B cell (primary cell): ENCODE results near the gene CSNK2B. TPM values are rescaled to one million over a fixed set of nuclear protein-coding genes. Genes with fewer than 3 reads are reported as not detected.

Experiments used
- ATAC-seq: fragments of 200-7000 bp; cut with Tn5 transposase; one replicate; pipeline ENCODE4 v1.10.0; 2021; ENCODE audit warnings: low read depth, mild to moderate bottlenecking, moderate number of reproducible peaks, moderate library complexity
- CTCF ChIA-PET: fragments of 350-600 bp; sonication (Branson Sonifier 250); formaldehyde crosslinking; loops from one replicate; lab custom pipeline; 2021; ENCODE audit warnings: antibody characterized with exemption, inconsistent platforms; lab: Charles Lee
- POLR2A ChIA-PET: fragments of 350-600 bp; sonication (Branson Sonifier 250); formaldehyde crosslinking; loops from one replicate; lab custom pipeline; 2021; ENCODE audit warnings: antibody characterized with exemption; lab: Charles Lee
- DNase-seq: peaks from one replicate; pipeline ENCODE4 v3.0.0; 2013
- H2AFZ ChIP-seq: 2 replicates; pipeline ENCODE4 v1.6.1; 2012; ENCODE audit warnings: mild to moderate bottlenecking, low read depth, low read length; ENCODE audit not compliant: insufficient read depth, poor library complexity, severe bottlenecking
- H3K27ac ChIP-seq, 2 donors: 1 replicate in 1 of 2; 2 replicates in 1 of 2; pipeline ENCODE4 v1.5.1; 2012 to 2013; ENCODE audit warnings: low read length in 2 of 2, mild to moderate bottlenecking in 2 of 2, moderate library complexity in 1 of 2
- H3K27me3 ChIP-seq, 4 experiments: fragments of 200-600 bp in 1 of 4; sonication (generic) in 1 of 4; replicated peaks in 1 of 4; 1 replicate in 2 of 4; 2 replicates in 2 of 4; pipeline versions ENCODE4 v1.6.1 to v1.7.0; 2013 to 2016; ENCODE audit warnings: low read length in 3 of 4, mild to moderate bottlenecking in 2 of 4, mixed read lengths in 1 of 4, moderate library complexity in 1 of 4; ENCODE audit not compliant: insufficient read depth in 4 of 4, control insufficient read depth in 3 of 4; ENCODE audit errors: control extremely low read depth in 1 of 4
- H3K36me3 ChIP-seq, 2 experiments: replicated peaks in 1 of 2; 1 replicate in 1 of 2; 2 replicates in 1 of 2; pipeline versions ENCODE4 v1.6.1 to v1.7.1; 2013; ENCODE audit warnings: low read length in 1 of 2; ENCODE audit not compliant: insufficient read depth in 2 of 2, control insufficient read depth in 1 of 2; ENCODE audit errors: control extremely low read depth in 1 of 2, extremely low read depth in 1 of 2
- H3K4me1 ChIP-seq, 2 donors: fragments of 200-600 bp in 1 of 2; sonication (generic) in 1 of 2; 1 replicate in 1 of 2; 2 replicates in 1 of 2; pipeline versions ENCODE4 v1.5.1 to v1.6.1; 2013 to 2017; ENCODE audit warnings: low read length in 2 of 2; ENCODE audit not compliant: control insufficient read depth in 2 of 2, insufficient read depth in 2 of 2
- H3K4me2 ChIP-seq: replicated peaks from 2 replicates; pipeline ENCODE3; 2012; ENCODE audit warnings: mild to moderate bottlenecking, low read depth, low read length; ENCODE audit not compliant: poor library complexity, severe bottlenecking
- H3K4me3 ChIP-seq, 5 experiments: fragments of 200-600 bp in 1 of 5; sonication (generic) in 1 of 5; 1 replicate in 3 of 5; 2 replicates in 2 of 5; pipeline versions ENCODE4 v1.5.1 to v1.7.0; 2011 to 2016; ENCODE audit warnings: low read length in 4 of 5, mild to moderate bottlenecking in 4 of 5, low read depth in 2 of 5, control low read depth in 1 of 5, moderate library complexity in 1 of 5; ENCODE audit not compliant: insufficient read depth in 1 of 5; ENCODE audit errors: control extremely low read depth in 1 of 5, extremely low read depth in 1 of 5
- H3K79me2 ChIP-seq: fragments of 200-600 bp; sonication (generic); one replicate; pipeline ENCODE4 v1.6.0; 2016; ENCODE audit warnings: low read length; ENCODE audit not compliant: control insufficient read depth, insufficient read depth
- H3K9ac ChIP-seq: fragments of 200-600 bp; sonication (generic); 2 replicates; pipeline ENCODE4 v1.6.1; 2017; ENCODE audit warnings: mild to moderate bottlenecking, low read length, moderate library complexity
- H3K9me3 ChIP-seq, 3 donors: one replicate each; pipeline versions ENCODE4 v1.6.1 to v1.7.1; 2013; ENCODE audit warnings: low read length in 2 of 3; ENCODE audit not compliant: control insufficient read depth in 2 of 3, insufficient read depth in 1 of 3; ENCODE audit errors: control extremely low read depth in 1 of 3
- H4K20me1 ChIP-seq: 2 replicates; pipeline ENCODE4 v1.6.0; 2012; ENCODE audit warnings: mild to moderate bottlenecking, low read length; ENCODE audit not compliant: insufficient read depth, control insufficient read depth, poor library complexity, severe bottlenecking
- H3K27ac Mint-ChIP-seq: one replicate; pipeline ENCODE4 v1.8.0; 2021; ENCODE audit warnings: mixed read lengths
- H3K27me3 Mint-ChIP-seq: one replicate; pipeline ENCODE4 v1.8.0; 2021; ENCODE audit warnings: mixed read lengths
- H3K4me1 Mint-ChIP-seq: one replicate; pipeline ENCODE4 v1.8.0; 2021; ENCODE audit warnings: mixed read lengths
- H3K4me3 Mint-ChIP-seq: one replicate; pipeline ENCODE4 v1.8.0; 2021; ENCODE audit warnings: mixed read lengths
- H3K9me3 Mint-ChIP-seq: one replicate; pipeline ENCODE4 v1.8.0; 2022; ENCODE audit warnings: mixed read lengths; ENCODE audit not compliant: insufficient read depth
- CTCF ChIP-seq: fragments of 200-600 bp; IDR thresholded peaks from one replicate; pipeline ENCODE4 v1.8.0; 2022; ENCODE audit warnings: antibody characterized with exemption, mild to moderate bottlenecking
- EZH2 ChIP-seq: IDR thresholded peaks from 2 replicates; pipeline ENCODE4 v1.6.1; 2012; ENCODE audit warnings: borderline replicate concordance, low read depth, mild to moderate bottlenecking, moderate library complexity, low read length; ENCODE audit not compliant: insufficient read depth, poor library complexity, severe bottlenecking
- WGBS: methylation state at CpG from one replicate; pipeline ENCODE4 v1.1.5; 2013; ENCODE audit warnings: missing lambda C conversion rate; ENCODE audit not compliant: insufficient coverage; 5-methylcytosine and 5-hydroxymethylcytosine counted together
- intact Hi-C: fragments of 100-400 bp; cut with micrococcal nuclease; formaldehyde crosslinking; loops from one replicate; pipeline ENCODE4 v1.10.0; 2022
- polyA plus RNA-seq: library from polyadenylated mRNA; depleted of rRNA; stranded (reverse); fragments of >200 nt; gene quantifications from 2 replicates; pipeline ENCODE4 v1.2.3, GENCODE V29; 2012
- total RNA-seq, 2 donors: library from RNA; stranded (reverse); fragments of 120-200 nt in 1 of 2; gene quantifications; 1 replicate in 1 of 2; 2 replicates in 1 of 2; pipeline versions ENCODE4 v1.2.3 to v1.2.4, GENCODE V29; 2013 to 2022

CSNK2B gene
- total and polyA plus RNA-seq, 2 donors (not counting 1 experiment from before 2014, with no cell fraction given) = 142 to 146 TPM

- intact Hi-C loops = loop anchor here (5.0 kb wide), 3 partner anchors 185 to 335 kb away; partner anchors contain the start of genes EHMT2, LSM2, NELFE and SKIC2
- Histone ChIP-seq H2AFZ (no peak overlapping the region), H4K20me1 (peaks cover 6% of the 10 kb centered on the region), H3K4me2 (peak overlapping the region; percentile 90), H3K9me3 (peaks cover 0 to 6% (median 0%) of the 10 kb centered on the region in 3 donors), H3K27ac (peak overlapping the region; percentile 97 to 99), H3K36me3 (peaks cover 7 to 46% of the 10 kb centered on the region in 2 experiments), H3K4me3 (peak overlapping the region in 2 of 5 experiments; percentile 84 to 89), H3K27me3 (no peaks in the 10 kb centered on the region), H3K4me1 (peaks cover 10 to 16% of the 10 kb centered on the region in 2 donors), H3K79me2 (peaks cover 21% of the 10 kb centered on the region), H3K9ac (peak overlapping the region; percentile 90)
- ATAC-seq (no peak), DNase-seq (no peak)
- no peaks in the 10 kb centered on the region for H3K9me3 Mint-ChIP-seq
- H3K4me1 Mint-ChIP-seq = peaks cover 25% of the 10 kb centered on the region
- no peak for TF ChIP-seq EZH2
- no peak for TF ChIP-seq CTCF
- peak overlapping the region; percentile 95 for H3K27ac Mint-ChIP-seq
- no peaks in the 10 kb centered on the region for H3K27me3 Mint-ChIP-seq
- WGBS = 30% methylated on average over 2 of the region's 4 CpGs
- CTCF ChIA-PET = interaction anchor here (0.8 to 2.3 kb wide), 6 partner anchors 14 to 71 kb away, joined by 3 to 11 read pairs (median 5); partner anchors contain the start of gene BAG6
- POLR2A ChIA-PET = interaction anchor here (0.6 to 1.7 kb wide), 5 partner anchors 17 to 62 kb away, joined by 3 to 12 read pairs (median 7); no protein-coding TSS in a partner anchor
- peak overlapping the region; percentile 86 for H3K4me3 Mint-ChIP-seq
These were observed 43.9 kb upstream of the CSNK2B start for GRCh38 chr6:31621991-31622390.

DNA sequence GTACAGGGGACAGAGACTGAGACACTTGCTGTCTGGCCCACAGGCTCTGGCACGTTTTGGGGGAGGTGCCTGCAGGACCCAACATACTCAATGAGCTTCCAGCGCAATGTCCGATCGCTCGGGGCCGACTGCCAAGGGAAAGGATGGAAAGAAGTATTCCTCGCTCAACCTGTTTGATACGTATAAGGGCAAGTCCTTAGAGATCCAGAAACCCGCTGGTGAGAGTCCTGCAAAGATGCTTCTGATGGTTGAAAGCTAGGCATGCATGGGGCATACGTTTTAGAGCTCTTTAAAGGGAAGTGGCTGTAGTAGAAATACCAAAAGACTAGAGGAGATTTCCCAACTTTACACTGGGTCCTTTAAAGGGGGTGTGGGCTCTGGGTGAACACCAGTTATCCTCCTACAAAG lies 43.2 kb upstream of the CSNK2B start:
- peaks cover 10% of the 10 kb centered on the region for H4K20me1 ChIP-seq
- ChIA-PET POLR2A (interaction anchor here (0.6 to 1.2 kb wide), 7 partner anchors 13 to 237 kb away, joined by 3 to 12 read pairs (median 4); no protein-coding TSS in a partner anchor), CTCF (interaction anchor here (0.6 to 2.3 kb wide), 8 partner anchors 24 to 483 kb away, joined by 3 to 11 read pairs (median 4); partner anchors contain the start of genes BAG6 and DDX39B)
- no peak overlapping the region for H2AFZ ChIP-seq
- 92% methylated on average over 9 of the region's 10 CpGs for WGBS
- ATAC-seq (no peak), DNase-seq (no peak)
- Mint-ChIP-seq H3K9me3 (no peaks in the 10 kb centered on the region), H3K4me1 (peaks cover 24% of the 10 kb centered on the region), H3K27me3 (no peaks in the 10 kb centered on the region), H3K4me3 (peak overlapping the region; percentile 86), H3K27ac (peak overlapping the region; percentile 12)
- H3K27me3 ChIP-seq = no peaks in the 10 kb centered on the region
- intact Hi-C loops = loop anchor here (5.0 kb wide), 3 partner anchors 185 to 335 kb away; partner anchors contain the start of genes EHMT2, LSM2, NELFE and SKIC2
- peaks cover 0 to 6% (median 0%) of the 10 kb centered on the region in 3 donors for H3K9me3 ChIP-seq
- peaks cover 10 to 16% of the 10 kb centered on the region in 2 donors for H3K4me1 ChIP-seq
- H3K4me2 ChIP-seq = no peak overlapping the region
- H3K79me2 ChIP-seq = peaks cover 21% of the 10 kb centered on the region
- no peak overlapping the region for H3K9ac ChIP-seq
- no peak for TF ChIP-seq CTCF
- no peak for TF ChIP-seq EZH2
- no peak overlapping the region for H3K4me3 ChIP-seq
- H3K36me3 ChIP-seq = peaks cover 7 to 53% of the 10 kb centered on the region in 2 experiments
- H3K27ac ChIP-seq = no peak overlapping the region
